GM12892 (cell line): ENCODE data around the gene NTHL1.

ENCODE experiments used
- POLR2A ChIP-seq: IDR thresholded peaks from 2 replicates; pipeline ENCODE4 v1.6.1; 2011; ENCODE audit warnings: low read depth, low read length, control low read depth
- POLR2AphosphoS5 ChIP-seq: IDR thresholded peaks from 2 replicates; pipeline ENCODE4 v1.6.1; 2011; ENCODE audit warnings: low read depth, low read length, control low read depth
- TAF1 ChIP-seq: IDR thresholded peaks from 2 replicates; pipeline ENCODE4 v1.6.1; 2011; ENCODE audit warnings: low read depth, mild to moderate bottlenecking, control low read depth, low read length, borderline replicate concordance

- TF ChIP-seq TAF1 (no peak), POLR2AphosphoS5 (no peak), POLR2A (no peak)
Observed at GRCh38 chr16:2058872-2059271, 11.2 kb upstream of the NTHL1 start.
